HG03575 (cell line): ENCODE data around the gene DHX34.
"Not testable (repeated sequence)": the region's sequence is repeated elsewhere in the genome, so short reads cannot be mapped to it uniquely, and the experiment has no call there.

Experiments
- ATAC-seq: cut with Tn5 transposase; IDR thresholded peaks from one replicate; pipeline ENCODE4 v1.9.1; 2021; ENCODE audit not compliant: unreplicated experiment, insufficient number of reproducible peaks, low FRiP score; ENCODE audit errors: extremely low read depth

Gene DHX34

DNA sequence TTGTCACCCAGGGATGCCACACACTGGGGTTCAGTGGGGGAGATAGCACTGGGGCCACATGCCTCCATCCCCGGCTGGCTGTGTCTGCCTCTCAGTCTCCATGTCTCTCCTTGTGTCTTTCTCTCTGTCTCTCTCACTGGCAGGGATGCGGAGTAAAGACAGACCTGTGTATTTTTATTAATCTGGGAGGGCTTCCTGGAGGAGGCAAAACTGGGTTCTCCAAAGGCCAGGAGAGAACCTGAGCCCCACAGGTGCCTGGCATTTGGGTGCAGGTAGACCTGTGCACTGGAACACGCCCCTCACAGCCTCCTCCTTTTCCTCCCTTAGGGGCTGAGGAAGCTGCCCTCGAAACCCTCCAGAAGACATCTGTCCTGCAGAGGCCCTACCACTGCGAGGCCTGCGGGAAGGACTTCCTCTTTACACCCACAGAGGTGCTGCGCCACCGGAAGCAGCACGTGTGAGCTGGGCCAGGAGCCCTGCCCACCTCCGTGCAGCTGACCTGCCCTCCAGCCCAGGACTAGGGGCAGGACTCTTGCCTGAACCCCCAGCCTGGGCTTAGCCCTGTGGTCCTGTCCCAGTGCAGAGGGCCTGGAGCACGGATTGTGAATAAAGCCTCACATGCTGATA, 32.7 kb downstream of the DHX34 start:
- ATAC-seq, result no peak

GRCh38 chr19:47383890-47384289, 34.8 kb downstream of the DHX34 start:
- ATAC-seq, result not testable (repeated sequence)

GRCh38 chr19:47384533-47384932, 35.4 kb downstream of the DHX34 start:
- not testable (repeated sequence) for ATAC-seq

DNA sequence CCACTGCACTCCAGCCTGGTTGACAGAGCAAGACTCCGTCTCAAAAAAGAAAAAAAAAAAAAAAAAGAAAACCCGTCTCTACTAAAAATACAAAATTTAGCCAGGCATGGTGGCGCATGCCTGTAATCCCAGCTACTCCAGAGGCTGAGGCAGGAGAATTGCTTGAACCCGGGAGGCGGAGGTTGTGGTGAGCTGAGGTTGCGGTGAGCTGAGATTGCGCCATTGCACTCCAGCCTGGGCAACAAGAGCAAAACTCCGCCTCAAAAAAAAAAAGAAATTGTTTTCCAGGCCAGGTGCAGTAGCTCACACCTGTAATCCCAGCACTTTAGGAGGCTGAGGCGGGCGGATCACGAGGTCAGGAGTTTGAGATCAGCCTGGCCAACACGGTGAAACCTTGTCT, 37.5 kb downstream of the DHX34 start:
- ATAC-seq, result not testable (repeated sequence)

DNA sequence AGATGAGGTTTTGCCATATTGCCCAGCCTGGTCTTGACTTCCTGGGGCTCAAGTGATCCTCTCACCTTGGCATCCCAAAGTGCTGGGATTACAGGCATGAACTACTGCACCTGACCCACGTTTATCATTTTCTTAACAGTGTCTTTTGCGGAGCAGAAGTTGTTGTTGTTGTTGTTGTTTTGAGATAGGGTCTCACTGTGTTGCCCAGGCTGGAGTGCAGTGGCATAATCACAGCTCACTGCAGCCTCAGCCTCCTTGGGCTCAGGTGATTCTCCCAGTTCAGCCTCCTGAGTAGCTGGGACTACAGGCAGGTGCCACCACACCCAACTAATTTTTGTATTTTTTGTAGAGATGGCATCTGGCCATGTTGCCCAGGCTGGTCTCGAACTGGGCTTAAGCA, 38.5 kb downstream of the DHX34 start:
- not testable (repeated sequence) for ATAC-seq

DNA sequence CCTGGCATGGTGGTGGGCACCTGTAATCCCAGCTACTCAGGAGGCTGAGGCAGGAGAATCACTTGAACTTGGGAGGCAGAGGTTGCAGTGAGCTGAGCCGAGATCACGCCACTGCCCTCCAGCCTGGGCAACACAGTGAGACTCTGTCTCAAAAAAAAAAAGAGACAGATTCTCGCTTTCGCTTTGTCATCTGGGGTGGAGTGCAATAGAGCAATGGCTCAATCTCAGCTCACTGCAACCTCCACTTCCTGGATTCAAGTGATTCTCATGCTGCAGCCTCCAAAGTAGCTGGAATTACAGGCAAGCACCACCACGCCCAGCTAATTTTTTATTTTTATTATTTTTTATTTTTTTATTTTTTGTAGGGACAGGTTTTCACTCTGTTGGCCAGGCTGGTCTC, 39.6 kb downstream of the DHX34 start:
- ATAC-seq, result not testable (repeated sequence)

- no peak for ATAC-seq
Measured at GRCh38 chr19:47389150-47389556, 40.0 kb downstream of the DHX34 start.

DNA sequence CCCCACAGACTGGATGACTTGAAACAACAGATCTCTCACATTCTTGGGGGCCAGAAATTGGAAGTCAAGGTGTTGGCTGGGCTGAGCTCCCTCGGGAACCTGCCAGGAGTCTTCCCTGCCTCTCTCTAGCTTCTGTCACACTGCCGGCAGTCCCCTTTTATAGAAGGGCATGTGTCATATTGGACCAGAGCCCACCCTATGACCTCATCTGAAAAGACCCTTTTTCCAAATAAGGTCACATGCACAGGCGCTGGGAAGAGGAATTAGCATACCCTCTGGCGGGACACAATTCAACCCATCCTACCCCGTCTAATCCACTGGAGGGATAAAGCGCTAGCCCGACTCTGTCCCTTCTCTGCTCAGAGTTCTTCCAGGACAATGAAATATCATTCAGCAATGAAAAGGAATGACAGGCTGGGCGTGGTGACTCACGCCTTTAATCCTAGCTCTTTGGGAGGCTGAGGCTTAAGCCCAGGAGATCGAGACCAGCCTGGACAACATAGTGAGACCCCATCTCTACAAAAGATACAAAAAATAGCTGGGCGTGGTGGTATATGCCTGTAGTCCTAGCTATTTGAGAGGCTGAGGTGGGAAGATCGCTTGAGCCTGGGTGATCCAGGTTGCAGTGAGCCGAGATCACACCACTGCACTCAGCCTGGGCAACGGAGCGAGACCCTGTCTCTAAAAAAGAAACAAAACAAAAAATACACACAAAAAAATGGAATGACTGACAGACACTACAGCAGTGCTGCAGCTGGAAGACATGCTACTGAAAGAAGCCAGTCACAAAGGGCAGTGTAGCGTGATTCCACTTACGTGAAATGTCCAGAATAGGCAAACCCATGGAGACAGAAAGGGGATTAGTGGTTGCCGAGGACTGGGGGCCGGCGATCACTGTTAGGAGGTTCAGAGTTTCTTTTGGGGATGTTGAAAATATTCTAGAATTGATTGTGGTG, 41.7 kb downstream of the DHX34 start:
- no peak for ATAC-seq

- ATAC-seq, result no peak
Measured at GRCh38 chr19:47391510-47392223, 42.6 kb downstream of the DHX34 start.

DNA sequence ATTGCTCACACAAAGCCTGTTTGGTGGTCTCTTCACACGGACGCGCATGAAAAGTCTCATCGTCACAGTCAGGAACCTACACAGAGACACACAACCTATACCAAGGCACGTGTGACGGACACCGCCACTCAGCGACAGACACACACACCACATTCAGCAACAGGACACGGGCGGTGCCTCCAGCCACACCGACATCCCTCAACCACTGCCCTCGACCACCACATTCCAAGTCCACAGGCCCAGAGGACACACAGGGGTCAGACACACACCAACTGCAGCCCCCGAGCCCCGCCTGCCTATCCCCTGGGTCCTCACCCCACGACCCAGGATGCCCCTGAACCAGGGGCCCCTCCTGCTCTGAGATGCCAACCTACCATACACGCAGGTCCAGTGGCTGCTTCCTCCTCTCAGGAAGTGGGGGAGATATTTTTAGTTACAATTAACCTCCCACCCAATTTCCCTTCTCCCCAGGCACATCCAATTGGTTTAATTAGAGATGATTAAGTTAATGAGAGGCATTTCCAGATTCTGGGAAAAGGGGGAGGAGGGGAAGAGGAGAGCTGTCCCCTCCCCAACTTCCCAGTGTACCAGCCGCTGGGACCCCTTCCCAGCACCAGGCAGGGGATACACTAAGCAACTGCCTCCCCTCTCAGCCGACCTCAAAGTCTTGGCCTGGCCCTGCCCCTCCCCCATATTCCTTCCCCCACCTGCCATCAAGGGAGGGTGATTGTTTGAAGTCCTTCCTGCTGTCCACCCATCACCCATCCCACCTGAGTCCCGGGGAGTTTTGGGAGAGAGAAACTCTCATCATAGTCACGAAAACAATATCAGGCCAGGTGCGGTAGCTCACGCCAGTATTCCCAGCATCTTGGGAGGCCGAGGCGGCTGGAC, 49.8 kb downstream of the DHX34 start:
- no peak for ATAC-seq

DNA sequence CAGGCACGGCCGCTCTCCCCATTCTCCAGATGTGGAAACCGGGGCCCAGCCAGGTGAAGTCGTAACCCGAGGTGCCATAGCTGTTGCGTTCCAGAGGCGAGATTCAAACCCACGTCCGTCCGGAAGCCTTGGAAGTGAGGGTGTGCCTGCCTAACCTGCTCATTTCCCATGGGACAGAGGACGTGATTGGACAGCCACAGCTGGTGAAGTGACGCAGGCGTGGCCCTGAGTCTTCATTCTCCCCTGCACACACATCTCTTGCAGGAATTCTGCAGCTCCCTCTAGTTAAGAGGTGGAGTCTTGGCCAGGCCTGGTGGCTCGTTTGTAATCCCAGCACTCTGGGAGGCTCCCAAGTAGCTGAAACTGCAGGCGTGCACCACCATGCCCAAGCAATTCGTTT, 53.4 kb downstream of the DHX34 start:
- ATAC-seq, result no peak

GRCh38 chr19:47404334-47405196, 55.5 kb downstream of the DHX34 start:
- no peak for ATAC-seq

GRCh38 chr19:47405197-47405550, 56.1 kb downstream of the DHX34 start:
- ATAC-seq, result no peak

GRCh38 chr19:47405854-47406417, 56.8 kb downstream of the DHX34 start:
- ATAC-seq, result no peak

DNA sequence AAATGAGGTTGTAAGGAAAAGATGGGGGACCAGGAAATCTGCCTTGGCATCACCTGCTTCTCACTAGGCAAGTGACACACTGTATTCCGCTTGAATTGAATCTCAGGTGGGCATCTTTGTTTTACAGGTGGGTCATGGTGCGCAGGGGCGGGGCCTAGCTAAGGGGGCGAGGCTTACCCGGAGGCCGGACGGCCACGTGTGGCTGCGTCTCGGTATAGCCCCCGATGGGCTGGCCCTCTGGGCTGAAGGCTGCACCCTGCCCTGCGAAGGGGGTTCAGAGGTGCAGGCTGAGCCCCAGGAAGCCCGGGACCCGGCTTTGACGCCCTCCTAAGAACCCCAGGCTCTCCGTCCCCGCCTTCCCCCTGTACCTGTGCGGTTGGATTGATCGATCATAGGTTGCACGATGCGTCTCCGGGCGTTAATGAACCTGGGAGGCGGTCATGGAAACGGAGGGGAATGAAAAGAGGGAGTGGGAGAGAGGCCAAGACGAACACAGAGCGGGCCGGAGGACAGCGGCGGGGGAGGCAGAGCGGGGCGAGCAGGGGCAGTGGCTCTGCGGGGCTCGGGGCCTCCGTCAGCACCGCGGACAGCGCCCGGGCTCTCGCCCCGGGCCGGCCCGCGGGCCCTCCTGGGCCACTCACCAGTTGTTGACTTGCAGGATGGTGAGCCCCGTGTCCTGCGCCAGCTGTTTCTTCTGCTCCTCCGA, 57.7 kb downstream of the DHX34 start:
- ATAC-seq, result no peak

DNA sequence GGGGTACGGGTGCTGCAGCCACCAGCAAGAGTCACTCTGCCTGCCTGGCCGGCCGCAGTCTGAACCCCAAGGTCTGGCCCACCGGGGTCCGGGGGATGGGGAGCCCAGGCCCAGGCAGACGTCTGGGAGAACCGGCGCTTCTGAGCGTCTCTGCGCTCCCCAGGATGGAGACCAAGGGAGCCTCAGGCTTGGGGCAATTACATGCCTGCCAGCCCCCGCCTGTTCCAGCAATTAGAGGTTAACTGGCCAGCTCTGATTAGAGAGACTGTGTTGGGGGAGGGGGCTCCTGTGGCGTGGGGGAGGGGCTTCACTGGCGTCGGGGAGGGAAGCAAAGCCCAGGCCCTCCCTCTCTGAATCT, 58.3 kb downstream of the DHX34 start:
- ATAC-seq, result no peak
